Fibroblast of lung (primary cell): ENCODE results near the gene SEMA4D. TPM values are rescaled to one million over a fixed set of nuclear protein-coding genes. Genes with fewer than 3 reads are reported as not detected.

ENCODE experiments used
- DNase-seq, 2 donors: peaks; one replicate each; pipeline versions ENCODE4 v3.0.0 to v3.0.0-alpha.2; 2010; ENCODE audit warnings: low read depth in 2 of 2
- H2AFZ ChIP-seq: 2 replicates; pipeline ENCODE4 v1.5.1; 2012; ENCODE audit warnings: low read length, control low read depth, inconsistent platforms
- H3K27ac ChIP-seq: 2 replicates; pipeline ENCODE4 v1.5.1; 2011; ENCODE audit warnings: low read length, control low read depth; ENCODE audit not compliant: insufficient read depth
- H3K27me3 ChIP-seq: 2 replicates; pipeline ENCODE4 v1.5.1; 2011; ENCODE audit warnings: mild to moderate bottlenecking, low read length; ENCODE audit not compliant: control insufficient read depth, insufficient read depth
- H3K36me3 ChIP-seq: 2 replicates; pipeline ENCODE4 v1.5.1; 2011; ENCODE audit warnings: low read length; ENCODE audit not compliant: control insufficient read depth, insufficient read depth
- H3K4me1 ChIP-seq: 2 replicates; pipeline ENCODE4 v1.5.1; 2011; ENCODE audit warnings: low read length; ENCODE audit not compliant: control insufficient read depth, insufficient read depth; ENCODE audit errors: extremely low read depth
- H3K4me2 ChIP-seq: 2 replicates; pipeline ENCODE4 v1.5.1; 2011; ENCODE audit warnings: low read length, control low read depth; ENCODE audit not compliant: insufficient read depth; ENCODE audit errors: extremely low read depth
- H3K4me3 ChIP-seq, 4 experiments: fragments of 200-600 bp in 1 of 4; sonication (generic) in 1 of 4; replicated peaks in 1 of 4; 2 replicates each; pipeline ENCODE4 v1.5.1; 2011 to 2016; ENCODE audit warnings: low read length in 4 of 4, low read depth in 3 of 4, mild to moderate bottlenecking in 3 of 4, control low read depth in 2 of 4, inconsistent platforms in 1 of 4, mixed read lengths in 1 of 4; ENCODE audit not compliant: insufficient read depth in 1 of 4; ENCODE audit errors: control extremely low read depth in 1 of 4
- H3K79me2 ChIP-seq: 2 replicates; pipeline ENCODE4 v1.5.1; 2012; ENCODE audit warnings: mild to moderate bottlenecking, low read length, inconsistent platforms; ENCODE audit not compliant: control insufficient read depth, insufficient read depth
- H3K9ac ChIP-seq: 2 replicates; pipeline ENCODE4 v1.5.1; 2011; ENCODE audit warnings: mild to moderate bottlenecking, low read length, control low read depth; ENCODE audit not compliant: insufficient read depth
- H3K9me3 ChIP-seq: 2 replicates; pipeline ENCODE4 v1.5.1; 2012; ENCODE audit warnings: low read depth, low read length; ENCODE audit not compliant: control insufficient read depth, insufficient read depth
- H4K20me1 ChIP-seq: 2 replicates; pipeline ENCODE4 v1.5.1; 2011; ENCODE audit warnings: low read length; ENCODE audit not compliant: control insufficient read depth, insufficient read depth; ENCODE audit errors: extremely low read depth
- CTCF ChIP-seq, 2 donors: IDR thresholded peaks in 1 of 2; conservative IDR thresholded peaks in 1 of 2; 1 replicate in 1 of 2; 2 replicates in 1 of 2; pipeline ENCODE4 v1.5.1; 2011 to 2012; ENCODE audit warnings: low read length in 2 of 2, control low read depth in 1 of 2, inconsistent platforms in 1 of 2, low read depth in 1 of 2, mild to moderate bottlenecking in 1 of 2
- EZH2 ChIP-seq: IDR thresholded peaks from 2 replicates; pipeline ENCODE4 v1.5.1; 2012; ENCODE audit warnings: low read length, control low read depth, mild to moderate bottlenecking; ENCODE audit errors: missing control alignments
- polyA plus RNA-seq, 2 donors: library from polyadenylated mRNA; depleted of rRNA in 1 of 2; stranded (reverse) in 1 of 2; unstranded in 1 of 2; fragments of >200 nt; gene quantifications; 2 replicates each; pipeline ENCODE4 v1.2.1, GENCODE V29; 2011 to 2012; ENCODE audit warnings: missing spikeins in 1 of 2
- total RNA-seq: library from RNA; depleted of rRNA; stranded (reverse); fragments of >200 nt; gene quantifications from 2 replicates; pipeline ENCODE4 v1.2.1, GENCODE V29; 2014

SEMA4D gene
- total and polyA plus RNA-seq, 2 donors (not counting 1 experiment from before 2014, with no cell fraction given) = 0.67 to 2.6 TPM

DNA sequence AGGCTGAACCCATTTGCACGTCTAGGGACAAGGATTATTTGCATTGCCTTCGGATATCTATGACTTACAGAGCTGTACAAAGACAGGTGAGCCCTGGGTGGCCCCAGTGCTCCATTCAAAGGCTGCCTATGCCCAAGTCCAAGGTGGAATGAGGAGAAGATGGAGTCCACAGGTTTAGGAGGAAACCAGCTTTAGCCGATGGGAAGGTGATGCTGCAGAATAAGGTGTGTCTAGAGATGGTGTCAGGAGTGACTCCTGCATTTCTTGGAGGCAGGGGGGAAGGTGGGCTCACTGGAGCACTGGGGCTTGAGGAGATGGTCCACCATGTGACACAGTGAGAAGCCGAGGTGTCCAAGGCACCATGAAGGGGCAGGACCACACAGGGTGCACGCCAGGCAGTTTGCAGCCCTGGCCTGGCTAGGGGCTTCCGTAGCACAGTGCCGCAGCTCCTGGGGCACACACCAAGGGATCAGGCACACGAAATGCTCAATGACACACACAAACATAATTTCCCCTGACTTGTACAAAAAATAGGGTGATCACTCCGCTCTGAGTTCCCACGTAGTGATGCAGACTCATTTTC is 32.1 kb downstream of the SEMA4D start:
- no peaks in the 10 kb centered on the region for H4K20me1 ChIP-seq
- no peaks in the 10 kb centered on the region for H3K79me2 ChIP-seq
- TF ChIP-seq CTCF (conservative IDR thresholded peaks at IDR 0.05 in 1 of 2, IDR thresholded peaks at IDR 0.05 in 1 of 2; ENCODE audit: low read depth in 1 of 2, low read length in 2 of 2) (no peak), EZH2 (no peak)
- no peaks in the 10 kb centered on the region for H3K27me3 ChIP-seq
- no peak overlapping the region for H3K27ac ChIP-seq
- no peaks in the 10 kb centered on the region for H3K36me3 ChIP-seq
- H3K4me1 ChIP-seq = no peaks in the 10 kb centered on the region
- H3K4me3 ChIP-seq = no peak overlapping the region
- no peak overlapping the region for H2AFZ ChIP-seq
- H3K4me2 ChIP-seq = no peak overlapping the region
- H3K9ac ChIP-seq = no peak overlapping the region
- no peaks in the 10 kb centered on the region for H3K9me3 ChIP-seq
- no peak for DNase-seq

- Histone ChIP-seq H2AFZ (no peak overlapping the region), H3K79me2 (no peaks in the 10 kb centered on the region), H3K36me3 (no peaks in the 10 kb centered on the region), H3K4me3 (no peak overlapping the region), H3K27me3 (no peaks in the 10 kb centered on the region), H3K9ac (no peak overlapping the region), H3K9me3 (no peaks in the 10 kb centered on the region), H4K20me1 (no peaks in the 10 kb centered on the region), H3K4me1 (no peaks in the 10 kb centered on the region), H3K4me2 (no peak overlapping the region), H3K27ac (no peak overlapping the region)
- TF ChIP-seq EZH2 = no peak
- TF ChIP-seq CTCF (conservative IDR thresholded peaks at IDR 0.05 in 1 of 2, IDR thresholded peaks at IDR 0.05 in 1 of 2; ENCODE audit: low read depth in 1 of 2, low read length in 2 of 2) = no peak
- no peak for DNase-seq
These were observed 32.9 kb downstream of the SEMA4D start for GRCh38 chr9:89465001-89465451.

GRCh38 chr9:89464300-89464901 is 33.5 kb downstream of the SEMA4D start:
- H3K79me2 ChIP-seq = no peaks in the 10 kb centered on the region
- no peaks in the 10 kb centered on the region for H4K20me1 ChIP-seq
- H3K27me3 ChIP-seq = no peaks in the 10 kb centered on the region
- DNase-seq = no peak
- H3K27ac ChIP-seq = no peak overlapping the region
- TF ChIP-seq CTCF (conservative IDR thresholded peaks at IDR 0.05 in 1 of 2, IDR thresholded peaks at IDR 0.05 in 1 of 2; ENCODE audit: low read depth in 1 of 2, low read length in 2 of 2) (no peak), EZH2 (no peak)
- H3K9ac ChIP-seq = no peak overlapping the region
- no peaks in the 10 kb centered on the region for H3K36me3 ChIP-seq
- H3K4me3 ChIP-seq = no peak overlapping the region
- H3K4me1 ChIP-seq = no peaks in the 10 kb centered on the region
- no peaks in the 10 kb centered on the region for H3K9me3 ChIP-seq
- no peak overlapping the region for H2AFZ ChIP-seq
- H3K4me2 ChIP-seq = no peak overlapping the region
